Liver (tissue), 9 donors: ENCODE data around the gene GAMT. TPM values are rescaled to one million over a fixed set of nuclear protein-coding genes. Genes with fewer than 3 reads are reported as not detected.
A peak's percentile ranks its signal among the peaks of the same experiment; 100 is the strongest.

Source experiments
- DNase-seq: peaks from one replicate; pipeline ENCODE4 v3.0.0-alpha.2; 2017; ENCODE audit warnings: low spot score
- H3K27ac ChIP-seq, 2 donors: one replicate each; pipeline ENCODE4 v1.7.0; 2013; ENCODE audit warnings: inconsistent platforms in 2 of 2, low read length in 2 of 2, control low read depth in 1 of 2, low read depth in 1 of 2, mild to moderate bottlenecking in 1 of 2
- H3K27me3 ChIP-seq, 4 donors: one replicate each; pipeline versions ENCODE4 v1.6.1 to v1.7.0; 2013; ENCODE audit warnings: low read length in 3 of 4, inconsistent platforms in 1 of 4, mild to moderate bottlenecking in 1 of 4, moderate library complexity in 1 of 4; ENCODE audit not compliant: control insufficient read depth in 4 of 4, insufficient read depth in 4 of 4
- H3K36me3 ChIP-seq, 4 donors: one replicate each; pipeline versions ENCODE4 v1.6.1 to v1.7.0; 2013; ENCODE audit warnings: low read length in 3 of 4, mild to moderate bottlenecking in 3 of 4, low read depth in 1 of 4, moderate library complexity in 1 of 4; ENCODE audit not compliant: control insufficient read depth in 4 of 4, insufficient read depth in 3 of 4
- H3K4me1 ChIP-seq, 4 donors: one replicate each; pipeline versions ENCODE4 v1.6.1 to v1.7.0; 2013; ENCODE audit warnings: low read length in 3 of 4, mild to moderate bottlenecking in 3 of 4, moderate library complexity in 1 of 4; ENCODE audit not compliant: control insufficient read depth in 4 of 4, insufficient read depth in 4 of 4
- H3K4me3 ChIP-seq, 3 donors: one replicate each; pipeline versions ENCODE4 v1.6.1 to v1.7.0; 2013; ENCODE audit warnings: low read length in 3 of 3, control low read depth in 1 of 3, low read depth in 1 of 3, mild to moderate bottlenecking in 1 of 3
- H3K9ac ChIP-seq, 2 donors: one replicate each; pipeline ENCODE4 v1.7.0; 2013; ENCODE audit warnings: low read length in 2 of 2, mild to moderate bottlenecking in 2 of 2, moderate library complexity in 2 of 2, control low read depth in 1 of 2, low read depth in 1 of 2
- H3K9me3 ChIP-seq, 4 donors: one replicate each; pipeline versions ENCODE4 v1.6.1 to v1.7.0; 2013; ENCODE audit warnings: low read length in 3 of 4; ENCODE audit not compliant: control insufficient read depth in 4 of 4
- ATF3 ChIP-seq: IDR thresholded peaks from 2 replicates; pipeline ENCODE4 v1.6.1; 2016; ENCODE audit warnings: antibody characterized with exemption
- EGR1 ChIP-seq, 2 donors: IDR thresholded peaks; 2 replicates each; pipeline ENCODE4 v1.6.1; 2016 to 2018; ENCODE audit warnings: antibody characterized with exemption in 2 of 2, low read depth in 2 of 2
- FOXA1 ChIP-seq: IDR thresholded peaks from 2 replicates; pipeline ENCODE4 v1.6.1; 2016; ENCODE audit warnings: antibody characterized with exemption
- GABPA ChIP-seq, 2 donors: IDR thresholded peaks in 1 of 2; conservative IDR thresholded peaks in 1 of 2; 2 replicates each; pipeline ENCODE4 v1.6.1; 2016; ENCODE audit warnings: antibody characterized with exemption in 2 of 2, mild to moderate bottlenecking in 1 of 2, moderate library complexity in 1 of 2
- HNF4A ChIP-seq, 2 donors: conservative IDR thresholded peaks; 2 replicates each; pipeline ENCODE4 v1.6.1; 2016; ENCODE audit warnings: antibody characterized with exemption in 2 of 2, mild to moderate bottlenecking in 2 of 2
- HNF4G ChIP-seq: IDR thresholded peaks from 2 replicates; pipeline ENCODE4 v1.6.1; 2016; ENCODE audit warnings: antibody characterized with exemption
- JUND ChIP-seq, 2 donors: IDR thresholded peaks; 2 replicates each; pipeline ENCODE4 v1.6.1; 2016; ENCODE audit warnings: antibody characterized with exemption in 2 of 2
- NR2F2 ChIP-seq: IDR thresholded peaks from 2 replicates; pipeline ENCODE4 v1.6.1; 2016; ENCODE audit warnings: antibody characterized with exemption
- RAD21 ChIP-seq, 2 donors: IDR thresholded peaks; 2 replicates each; pipeline ENCODE4 v1.6.1; 2016; ENCODE audit warnings: antibody characterized with exemption in 2 of 2, mild to moderate bottlenecking in 2 of 2
- SP1 ChIP-seq: IDR thresholded peaks from 2 replicates; pipeline ENCODE4 v1.6.1; 2018; ENCODE audit warnings: antibody characterized with exemption, mild to moderate bottlenecking
- TAF1 ChIP-seq: conservative IDR thresholded peaks from 2 replicates; pipeline ENCODE4 v1.6.1; 2016; ENCODE audit warnings: antibody characterized with exemption, mild to moderate bottlenecking
- YY1 ChIP-seq: IDR thresholded peaks from 2 replicates; pipeline ENCODE4 v1.6.1; 2016; ENCODE audit warnings: antibody characterized with exemption, mild to moderate bottlenecking
- ZBTB33 ChIP-seq: IDR thresholded peaks from 2 replicates; pipeline ENCODE4 v1.6.1; 2016; ENCODE audit warnings: antibody characterized with exemption
- WGBS: extraction: QIAGEN DNeasy Blood & Tissue Kit; methylation state at CpG from one replicate; pipeline ENCODE4 v1.1.7; 2013; 5-methylcytosine and 5-hydroxymethylcytosine counted together
- polyA plus RNA-seq, 2 donors: library from polyadenylated mRNA; stranded (reverse) in 1 of 2; unstranded in 1 of 2; fragments of 200-250 nt in 1 of 2; fragments of >200 nt in 1 of 2; fragmentation: Nextera tagmentation in 1 of 2; extraction: Ambion mirVana in 1 of 2; gene quantifications; one replicate each; pipeline versions ENCODE4 v1.2.1 to v1.2.3, GENCODE V29; 2013 to 2015
- total RNA-seq, 2 donors: library from RNA; depleted of rRNA; stranded (reverse); fragments of >200 nt; gene quantifications; one replicate each; pipeline ENCODE4 v1.2.3, GENCODE V29; 2014
- TF ChIP-seq, protein P1 (sequence below): fragments of 150-350 bp; IDR thresholded peaks from 2 replicates; pipeline ENCODE4 v1.5.1; 2017; ENCODE audit warnings: improper control_type of control experiment, low read depth, low read length; ENCODE audit not compliant: missing input control
- TF ChIP-seq, protein P2 (sequence below): IDR thresholded peaks from 2 replicates; pipeline ENCODE4 v1.6.1; 2016; ENCODE audit warnings: antibody characterized with exemption
- donor health status: healthy.
- donor health status: healthy.
- donor health status: healthy.
- donor health status: healthy.
- donor health status: healthy.

The GAMT gene
- total and polyA plus RNA-seq, 4 donors = 76.2 to 394 (median 274) TPM

- Histone ChIP-seq H3K27ac (peak overlapping the region; percentile 81 to 91), H3K27me3 (no peaks in the 10 kb centered on the region), H3K4me3 (no peak overlapping the region), H3K9ac (peak overlapping the region in 1 of 2 donors; percentile 1), H3K36me3 (peaks cover 11 to 22% (median 16%) of the 10 kb centered on the region in 4 donors), H3K4me1 (peaks cover 30 to 58% (median 47%) of the 10 kb centered on the region in 4 donors), H3K9me3 (no peaks in the 10 kb centered on the region)
- no peak for TF ChIP-seq JUND (IDR thresholded peaks at IDR 0.05)
- TF ChIP-seq HNF4A (conservative IDR thresholded peaks at IDR 0.05) = peak in 1 of 2 donors; percentile 4
- no peak for DNase-seq
- WGBS = 77% methylated on average over 21 of the region's 21 CpGs
Observed at GRCh38 chr19:1417145-1417544, 15.8 kb upstream of the GAMT start.

- Histone ChIP-seq H3K36me3 (peaks cover 6 to 18% (median 13%) of the 10 kb centered on the region in 4 donors), H3K9me3 (no peaks in the 10 kb centered on the region), H3K27ac (peak overlapping the region; percentile 81 to 91), H3K9ac (peak overlapping the region; percentile 7 to 52), H3K4me3 (no peak overlapping the region), H3K4me1 (peaks cover 36 to 59% (median 50%) of the 10 kb centered on the region in 4 donors), H3K27me3 (no peaks in the 10 kb centered on the region)
- DNase-seq = no peak
- WGBS = 79% methylated on average over 28 of the region's 28 CpGs
- TF ChIP-seq HNF4G (no peak), FOXA1 (no peak), TAF1 (no peak), RAD21 (IDR thresholded peaks at IDR 0.05) (no peak), GABPA (IDR thresholded peaks at IDR 0.05 in 1 of 2, conservative IDR thresholded peaks at IDR 0.05 in 1 of 2) (no peak), ATF3 (no peak), ZBTB33 (no peak), NR2F2 (no peak)
- TF ChIP-seq, protein P1, sequence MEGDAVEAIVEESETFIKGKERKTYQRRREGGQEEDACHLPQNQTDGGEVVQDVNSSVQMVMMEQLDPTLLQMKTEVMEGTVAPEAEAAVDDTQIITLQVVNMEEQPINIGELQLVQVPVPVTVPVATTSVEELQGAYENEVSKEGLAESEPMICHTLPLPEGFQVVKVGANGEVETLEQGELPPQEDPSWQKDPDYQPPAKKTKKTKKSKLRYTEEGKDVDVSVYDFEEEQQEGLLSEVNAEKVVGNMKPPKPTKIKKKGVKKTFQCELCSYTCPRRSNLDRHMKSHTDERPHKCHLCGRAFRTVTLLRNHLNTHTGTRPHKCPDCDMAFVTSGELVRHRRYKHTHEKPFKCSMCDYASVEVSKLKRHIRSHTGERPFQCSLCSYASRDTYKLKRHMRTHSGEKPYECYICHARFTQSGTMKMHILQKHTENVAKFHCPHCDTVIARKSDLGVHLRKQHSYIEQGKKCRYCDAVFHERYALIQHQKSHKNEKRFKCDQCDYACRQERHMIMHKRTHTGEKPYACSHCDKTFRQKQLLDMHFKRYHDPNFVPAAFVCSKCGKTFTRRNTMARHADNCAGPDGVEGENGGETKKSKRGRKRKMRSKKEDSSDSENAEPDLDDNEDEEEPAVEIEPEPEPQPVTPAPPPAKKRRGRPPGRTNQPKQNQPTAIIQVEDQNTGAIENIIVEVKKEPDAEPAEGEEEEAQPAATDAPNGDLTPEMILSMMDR = no peak
Observed at GRCh38 chr19:1416014-1416841, 14.9 kb upstream of the GAMT start.

DNA sequence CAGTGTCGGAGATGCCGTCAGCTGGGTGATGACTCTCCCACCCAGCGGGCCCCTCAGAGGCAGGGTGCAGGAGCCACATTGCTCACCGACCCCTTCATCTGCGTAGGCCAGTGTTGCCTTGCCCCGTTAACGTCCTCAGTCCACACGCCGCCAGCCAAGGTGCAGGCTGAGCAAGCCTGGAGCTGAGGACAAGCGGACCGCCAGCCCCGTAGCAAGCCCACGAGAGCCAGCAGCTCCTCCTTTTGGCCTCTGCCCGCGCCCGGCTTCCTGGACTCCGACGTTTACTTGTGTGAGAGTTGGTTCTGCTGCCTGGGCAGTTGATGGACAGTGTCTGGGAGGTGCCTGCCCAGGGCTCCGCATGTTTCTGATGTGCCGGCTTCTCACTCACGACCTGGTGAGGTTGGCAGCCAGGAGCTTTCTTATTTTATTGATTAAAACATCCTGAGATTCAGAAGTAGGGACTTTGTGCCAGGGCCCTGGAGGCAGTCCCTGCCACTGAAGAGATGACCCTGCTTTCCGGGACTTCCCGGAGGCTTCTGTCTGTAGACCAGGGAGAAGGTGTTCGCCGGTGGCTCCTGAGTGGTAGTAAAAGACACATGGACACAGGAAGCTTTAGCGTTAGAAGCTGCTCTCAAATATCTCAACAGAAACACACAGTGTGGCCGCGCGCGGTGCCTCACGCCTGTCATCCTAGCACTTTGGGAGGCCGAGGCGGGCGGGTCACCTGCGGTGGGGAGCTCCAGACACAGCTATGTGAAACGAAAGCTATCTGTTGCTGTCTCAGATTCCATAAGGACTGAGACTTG is 11.9 kb upstream of the GAMT start:
- Histone ChIP-seq H3K9ac (no peak overlapping the region), H3K27ac (peak overlapping the region in 1 of 2 donors; percentile 38), H3K9me3 (no peaks in the 10 kb centered on the region), H3K4me3 (no peak overlapping the region), H3K36me3 (peaks cover 0 to 9% (median under 1%) of the 10 kb centered on the region in 4 donors), H3K4me1 (peaks cover 49 to 82% (median 73%) of the 10 kb centered on the region in 4 donors), H3K27me3 (no peaks in the 10 kb centered on the region)
- DNase-seq = no peak
- 80% methylated on average over 36 of the region's 36 CpGs for WGBS
- TF ChIP-seq ATF3 (no peak), HNF4A (conservative IDR thresholded peaks at IDR 0.05) (no peak), EGR1 (IDR thresholded peaks at IDR 0.05; ENCODE audit: low read depth in 2 of 2) (no peak), SP1 (no peak), YY1 (no peak), HNF4G (no peak), NR2F2 (no peak)
- TF ChIP-seq, protein P2, sequence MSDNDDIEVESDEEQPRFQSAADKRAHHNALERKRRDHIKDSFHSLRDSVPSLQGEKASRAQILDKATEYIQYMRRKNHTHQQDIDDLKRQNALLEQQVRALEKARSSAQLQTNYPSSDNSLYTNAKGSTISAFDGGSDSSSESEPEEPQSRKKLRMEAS = no peak
- TF ChIP-seq, protein P1 = no peak
